ENCODE measurements around the gene TRAPPC2.

- TF ChIP-seq CTCF (IDR thresholded peaks at IDR 0.05; ENCODE audit: low read length), result no peak
- TF ChIP-seq EZH2 (IDR thresholded peaks at IDR 0.05; ENCODE audit: borderline replicate concordance, low read length), result no peak
These were observed 42.0 kb upstream of the TRAPPC2 start for GRCh38 chrX:13776387-13776786.
